Measurements from ENCODE around the gene SLC7A8. TPM values are rescaled to one million over a fixed set of nuclear protein-coding genes. Genes with fewer than 3 reads are reported as not detected.

SLC7A8 gene
- total RNA-seq, 2 donors from 2014 or later = 11.9 to 23.7 TPM

GRCh38 chr14:23136566-23137133 is 46.8 kb downstream of the SLC7A8 start:
- Histone ChIP-seq H3K4me3 (no peak overlapping the region), H3K27ac (peak overlapping the region; percentile 48 to 68), H3K27me3 (no peaks in the 10 kb centered on the region), H3K9me3 (no peaks in the 10 kb centered on the region), H3K36me3 (peaks cover 18% of the 10 kb centered on the region), H3K4me1 (peaks cover 0 to 26% of the 10 kb centered on the region in 2 donors)
- DNase-seq (ENCODE audit: low spot score) = no peak
- no peak for TF ChIP-seq CTCF (IDR thresholded peaks at IDR 0.05)

- no peak for TF ChIP-seq CTCF (IDR thresholded peaks at IDR 0.05)
- H3K27me3 ChIP-seq = no peaks in the 10 kb centered on the region
- no peak overlapping the region for H3K27ac ChIP-seq
- H3K36me3 ChIP-seq = peaks cover 15% of the 10 kb centered on the region
- DNase-seq (ENCODE audit: low spot score) = no peak
- no peaks in the 10 kb centered on the region for H3K9me3 ChIP-seq
- no peak overlapping the region for H3K4me3 ChIP-seq
- peaks cover 0 to 39% of the 10 kb centered on the region in 2 donors for H3K4me1 ChIP-seq
Measured at GRCh38 chr14:23132970-23133369, 50.5 kb downstream of the SLC7A8 start.

GRCh38 chr14:23131482-23131881 is 52.0 kb downstream of the SLC7A8 start:
- TF ChIP-seq CTCF (IDR thresholded peaks at IDR 0.05) = no peak
- Histone ChIP-seq H3K4me1 (peaks cover 0 to 24% of the 10 kb centered on the region in 2 donors), H3K27me3 (no peaks in the 10 kb centered on the region), H3K4me3 (no peak overlapping the region), H3K27ac (no peak overlapping the region), H3K36me3 (peaks cover 23% of the 10 kb centered on the region), H3K9me3 (no peaks in the 10 kb centered on the region)
- no peak for DNase-seq (ENCODE audit: low spot score)

GRCh38 chr14:23130871-23131270 is 52.6 kb downstream of the SLC7A8 start:
- TF ChIP-seq CTCF (IDR thresholded peaks at IDR 0.05) = no peak
- H3K27ac ChIP-seq = peak overlapping the region in 1 of 2 donors; percentile 51
- H3K9me3 ChIP-seq = no peaks in the 10 kb centered on the region
- no peak for DNase-seq (ENCODE audit: low spot score)
- H3K4me3 ChIP-seq = no peak overlapping the region
- H3K36me3 ChIP-seq = peaks cover 23% of the 10 kb centered on the region
- peaks cover 0 to 21% of the 10 kb centered on the region in 2 donors for H3K4me1 ChIP-seq
- no peaks in the 10 kb centered on the region for H3K27me3 ChIP-seq

GRCh38 chr14:23129759-23130316 is 53.6 kb downstream of the SLC7A8 start:
- Histone ChIP-seq H3K27me3 (no peaks in the 10 kb centered on the region), H3K4me3 (no peak overlapping the region), H3K4me1 (peaks cover 0 to 19% of the 10 kb centered on the region in 2 donors), H3K27ac (peak overlapping the region in 1 of 2 donors; percentile 51), H3K9me3 (no peaks in the 10 kb centered on the region), H3K36me3 (peaks cover 23% of the 10 kb centered on the region)
- TF ChIP-seq CTCF (IDR thresholded peaks at IDR 0.05) = no peak
- no peak for DNase-seq (ENCODE audit: low spot score)

Data from right atrium auricular region (tissue), 2 donors.